GM12801 (cell line): ENCODE results near the gene C1QL1.

Experiments
- CTCF ChIP-seq: IDR thresholded peaks from one replicate; pipeline ENCODE4 v1.5.1; 2011; ENCODE audit warnings: control low read depth; ENCODE audit not compliant: insufficient read length; ENCODE audit errors: extremely low read depth

Gene C1QL1

GRCh38 chr17:44988044-44988942 lies 20.2 kb upstream of the C1QL1 start:
- no peak for TF ChIP-seq CTCF

GRCh38 chr17:44983563-44983962 lies 15.5 kb upstream of the C1QL1 start:
- no peak for TF ChIP-seq CTCF

GRCh38 chr17:44982113-44982702 lies 14.1 kb upstream of the C1QL1 start:
- no peak for TF ChIP-seq CTCF

GRCh38 chr17:44981221-44981968 lies 13.3 kb upstream of the C1QL1 start:
- no peak for TF ChIP-seq CTCF

- no peak for TF ChIP-seq CTCF
Measured at GRCh38 chr17:44979426-44979995, 11.4 kb upstream of the C1QL1 start.

GRCh38 chr17:44978807-44979206 lies 10.7 kb upstream of the C1QL1 start:
- no peak for TF ChIP-seq CTCF
